ENCODE results near the gene C4A. TPM values are rescaled to one million over a fixed set of nuclear protein-coding genes. Genes with fewer than 3 reads are reported as not detected.

Gene C4A
- total RNA-seq, 2 experiments from 2014 or later: 2.9 to 4.8 TPM

- H3K4me1 ChIP-seq (ENCODE audit: insufficient read depth, low read length, poor library complexity, severe bottlenecking): no peaks in the 10 kb centered on the region
- H3K4me3 ChIP-seq (ENCODE audit: low read depth, low read length, poor library complexity, severe bottlenecking): no peak overlapping the region
- no TSS peak for BruUV-seq (replicated peaks)
- peaks cover 32% of the 10 kb centered on the region; the same call in 1 of the 2 replicates for H3K36me3 ChIP-seq (ENCODE audit: insufficient read depth, low read length)
- no peak overlapping the region for H3K4me2 ChIP-seq (ENCODE audit: low read length)
- H2AFZ ChIP-seq (ENCODE audit: low read length): no peak overlapping the region
- no peaks in the 10 kb centered on the region for H3K9me2 ChIP-seq (ENCODE audit: insufficient read depth, low read length)
- TF ChIP-seq CTCF (conservative IDR thresholded peaks at IDR 0.05; ENCODE audit: low read length) (no peak), EZH2phosphoT487 (IDR thresholded peaks at IDR 0.05; ENCODE audit: borderline replicate concordance, low read depth, low read length) (no peak)
- no peaks in the 10 kb centered on the region for H4K20me1 ChIP-seq (ENCODE audit: insufficient read depth, low read length)
- intact Hi-C loops (cut with micrococcal nuclease; ENCODE audit: unreplicated experiment): no loop called here
- DNase-seq (ENCODE audit: low spot score): no peak
- H3K27ac ChIP-seq (ENCODE audit: low read depth, low read length, poor library complexity, severe bottlenecking): no peak overlapping the region
- no peaks in the 10 kb centered on the region for H3K9me3 ChIP-seq (ENCODE audit: low read length)
- H3K79me2 ChIP-seq (ENCODE audit: insufficient read depth, low read depth, low read length): no peaks in the 10 kb centered on the region
- ChIA-PET CTCF (ENCODE audit: unreplicated experiment) (no interaction called here), POLR2A (no interaction called here)
Observed at GRCh38 chr6:31948753-31949413, 33.0 kb upstream of the C4A start.

GRCh38 chr6:31949926-31950548 lies 31.8 kb upstream of the C4A start:
- Histone ChIP-seq H3K4me1 (ENCODE audit: insufficient read depth, low read length, poor library complexity, severe bottlenecking) (no peaks in the 10 kb centered on the region), H2AFZ (ENCODE audit: low read length) (no peak overlapping the region), H3K27ac (ENCODE audit: low read depth, low read length, poor library complexity, severe bottlenecking) (no peak overlapping the region), H3K4me2 (ENCODE audit: low read length) (no peak overlapping the region), H3K9me2 (ENCODE audit: insufficient read depth, low read length) (no peaks in the 10 kb centered on the region), H3K4me3 (ENCODE audit: low read depth, low read length, poor library complexity, severe bottlenecking) (no peak overlapping the region), H3K79me2 (ENCODE audit: insufficient read depth, low read depth, low read length) (no peaks in the 10 kb centered on the region), H4K20me1 (ENCODE audit: insufficient read depth, low read length) (no peaks in the 10 kb centered on the region), H3K36me3 (ENCODE audit: insufficient read depth, low read length) (peaks cover 44% of the 10 kb centered on the region; the same call in 1 of the 2 replicates), H3K9me3 (ENCODE audit: low read length) (no peaks in the 10 kb centered on the region)
- TF ChIP-seq CTCF (conservative IDR thresholded peaks at IDR 0.05; ENCODE audit: low read length) (no peak), EZH2phosphoT487 (IDR thresholded peaks at IDR 0.05; ENCODE audit: borderline replicate concordance, low read depth, low read length) (no peak)
- BruUV-seq (replicated peaks): no TSS peak
- POLR2A ChIA-PET: no interaction called here
- DNase-seq (ENCODE audit: low spot score): no peak
- CTCF ChIA-PET (ENCODE audit: unreplicated experiment): interaction anchor here (0.8 kb wide), 1 partner anchor 9 kb away, joined by 3 read pairs; the partner anchor contains the start of genes NELFE and SKIC2
- intact Hi-C loops (cut with micrococcal nuclease; ENCODE audit: unreplicated experiment): loop anchor here (10.0 kb wide), 1 partner anchor 245 kb away; the partner anchor contains the start of genes ABHD16A and LY6G6F
